ENCODE data around the gene ABHD15.

- no peak for TF ChIP-seq CTCF (IDR thresholded peaks at IDR 0.05; ENCODE audit: low read depth, low read length)
- TF ChIP-seq POLR2A (IDR thresholded peaks at IDR 0.05; ENCODE audit: extremely low read depth, insufficient read length) = no peak
Observed at GRCh38 chr17:29597361-29598172, 30.7 kb upstream of the ABHD15 start.
